ENCODE data around the gene VPS37B.
"Not testable (repeated sequence)": the region's sequence is repeated elsewhere in the genome, so short reads cannot be mapped to it uniquely, and the experiment has no call there.

VPS37B gene

DNA sequence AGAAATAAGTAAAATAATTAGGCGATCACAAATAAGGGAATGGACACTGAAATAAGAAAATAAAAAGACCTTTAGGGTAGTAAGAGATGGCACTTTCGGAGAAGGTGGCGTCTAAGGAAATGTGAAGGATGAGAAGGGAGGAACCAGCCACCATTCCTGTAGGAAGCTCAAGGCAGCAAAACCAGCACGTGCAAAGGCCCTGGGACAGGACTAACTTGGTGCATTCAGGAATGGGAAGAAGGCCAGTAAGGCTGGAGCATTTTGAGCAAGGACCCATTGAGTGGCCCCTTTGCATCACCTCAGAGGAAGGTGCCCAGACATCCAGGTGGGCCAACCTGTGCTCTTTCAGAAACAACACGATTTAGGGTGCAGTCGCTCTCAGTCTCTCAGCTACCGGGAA lies 738 bp upstream of the VPS37B start:
- H2AFZ ChIP-seq (ENCODE audit: low read depth, low read length) = no peak overlapping the region
- H3K4me3 ChIP-seq (ENCODE audit: low read length) = no peak overlapping the region
- H3K27me3 ChIP-seq (ENCODE audit: insufficient read depth, low read length) = no peaks in the 10 kb centered on the region

DNA sequence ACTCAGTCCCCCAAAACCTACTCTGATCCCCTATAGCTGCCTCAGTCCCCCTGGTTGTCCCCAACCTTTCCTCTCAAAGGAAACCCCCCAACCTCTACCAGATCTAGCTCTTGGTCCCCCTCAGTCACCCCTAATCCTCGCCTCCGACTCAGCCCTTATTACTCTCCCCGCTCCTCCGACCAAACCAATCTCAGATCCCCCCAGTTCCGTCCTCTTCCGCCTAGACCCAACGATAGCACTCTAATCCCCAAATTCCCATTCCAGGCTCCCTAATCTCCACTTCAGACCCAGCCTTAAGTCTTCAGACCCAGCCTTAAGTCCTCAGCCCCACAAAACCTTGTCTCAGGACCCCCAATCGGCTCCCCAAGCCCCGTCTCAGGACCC lies 612 bp downstream of the VPS37B start:
- H3K9me3 ChIP-seq (ENCODE audit: low read length) = no peaks in the 10 kb centered on the region

More for the DNA sequence above, 738 bp upstream of the VPS37B start:
- H3K9me3 ChIP-seq (ENCODE audit: low read length) = no peaks in the 10 kb centered on the region
- H3K36me3 ChIP-seq (ENCODE audit: insufficient read depth, low read length) = no peaks in the 10 kb centered on the region
- H3K4me1 ChIP-seq (ENCODE audit: insufficient read depth, low read length) = peaks cover 41% of the 10 kb centered on the region

DNA sequence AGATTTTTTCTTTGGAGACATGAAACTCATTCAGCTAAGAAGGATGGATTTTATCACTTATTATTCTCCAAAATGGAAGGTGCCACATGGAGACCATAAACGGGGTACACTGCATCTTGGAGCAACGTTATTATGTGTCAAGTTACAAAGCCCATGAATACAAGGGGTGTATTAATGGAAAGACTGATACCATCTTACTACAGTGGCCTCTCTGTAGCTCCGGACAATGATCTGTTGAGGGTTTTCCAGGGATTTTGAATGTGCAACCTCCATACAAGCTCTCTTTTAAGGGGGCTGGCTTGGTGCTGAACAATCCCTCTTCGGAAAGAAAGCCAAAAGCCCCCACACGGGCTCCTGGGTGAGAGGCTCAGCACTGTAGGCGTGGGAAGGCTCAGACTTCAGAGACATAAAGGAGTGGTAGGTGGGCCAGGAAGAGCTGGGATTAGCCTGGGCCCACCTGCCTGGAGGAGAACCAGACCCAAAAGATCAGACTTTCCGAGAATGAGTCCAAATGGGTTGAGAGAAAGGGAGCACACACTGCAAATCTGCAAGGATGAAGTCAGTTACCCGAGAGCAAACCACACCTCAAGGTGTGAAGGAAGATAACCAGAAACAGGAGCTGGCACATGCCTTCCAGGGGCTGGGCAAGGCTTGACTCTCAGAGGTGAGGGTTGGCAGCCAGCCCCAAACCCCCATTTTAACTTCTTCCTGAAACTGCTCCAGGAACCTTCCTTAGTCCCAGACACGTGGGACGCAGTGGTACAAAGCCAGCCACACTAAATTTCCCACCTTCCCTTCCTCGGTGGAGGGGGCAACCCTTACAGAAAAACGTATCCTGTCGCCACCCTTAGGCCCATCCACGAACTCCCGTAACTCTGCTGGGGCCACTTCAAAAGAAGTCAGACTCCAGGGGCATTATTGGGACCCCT lies 1.5 kb downstream of the VPS37B start:
- Histone ChIP-seq H2AFZ (ENCODE audit: low read depth, low read length) (no peak overlapping the region), H3K4me3 (ENCODE audit: low read length) (peak overlapping the region; percentile 100), H3K4me1 (ENCODE audit: insufficient read depth, low read length) (peaks cover 62% of the 10 kb centered on the region), H3K9me3 (ENCODE audit: low read length) (no peaks in the 10 kb centered on the region), H3K36me3 (ENCODE audit: insufficient read depth, low read length) (no peaks in the 10 kb centered on the region), H3K27me3 (ENCODE audit: insufficient read depth, low read length) (no peaks in the 10 kb centered on the region)

More for the DNA sequence above, 612 bp downstream of the VPS37B start:
- Histone ChIP-seq H3K4me1 (ENCODE audit: insufficient read depth, low read length) (peaks cover 55% of the 10 kb centered on the region), H2AFZ (ENCODE audit: low read depth, low read length) (peak overlapping the region; percentile 64), H3K36me3 (ENCODE audit: insufficient read depth, low read length) (no peaks in the 10 kb centered on the region), H3K4me3 (ENCODE audit: low read length) (peak overlapping the region; percentile 100), H3K27me3 (ENCODE audit: insufficient read depth, low read length) (no peaks in the 10 kb centered on the region)

DNA sequence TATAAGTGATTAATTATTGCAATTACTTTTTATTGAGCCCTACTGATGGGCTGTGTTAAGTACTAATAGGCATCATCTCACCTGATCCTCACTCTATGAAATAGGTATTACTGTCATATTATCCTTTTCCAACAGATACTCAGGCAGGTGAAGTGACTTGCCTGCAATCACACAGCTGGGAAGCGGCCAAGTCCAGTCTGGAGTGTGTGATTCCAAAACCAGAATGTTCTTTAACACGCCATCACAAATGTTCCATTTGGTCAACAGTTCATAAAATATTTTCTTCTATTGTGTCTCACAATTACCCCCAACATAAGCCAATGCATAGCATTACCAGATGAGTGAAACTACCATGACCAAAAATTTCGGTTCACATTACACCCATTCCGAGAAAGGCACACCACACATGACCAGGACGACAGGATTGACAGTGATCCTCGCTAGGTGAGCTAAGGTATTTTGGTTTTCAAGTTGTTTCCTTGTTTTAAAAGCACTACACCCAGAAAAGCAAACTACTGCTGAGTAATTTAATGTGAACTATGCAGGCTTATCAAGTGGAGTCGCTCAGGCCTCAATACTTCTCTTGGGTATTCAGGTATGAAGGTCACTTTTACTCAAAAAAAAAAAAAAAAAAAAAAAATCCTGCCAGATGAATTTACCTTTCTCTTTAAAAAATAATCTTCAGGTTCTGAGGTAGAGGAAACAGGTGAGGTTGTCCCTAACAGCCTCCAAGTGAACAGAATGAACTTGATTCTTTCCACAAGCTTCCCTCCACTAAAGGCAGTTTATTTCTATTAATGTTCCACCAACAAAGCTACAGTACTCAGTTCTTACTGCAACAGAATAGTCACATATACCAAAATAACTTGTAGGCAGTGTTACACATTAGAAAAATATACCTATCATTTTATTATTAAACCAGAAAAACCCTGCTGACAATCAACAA lies 2.4 kb downstream of the VPS37B start:
- Histone ChIP-seq H3K9me3 (ENCODE audit: low read length) (no peaks in the 10 kb centered on the region), H3K36me3 (ENCODE audit: insufficient read depth, low read length) (no peaks in the 10 kb centered on the region), H3K4me3 (ENCODE audit: low read length) (peak overlapping the region; percentile 100), H3K27me3 (ENCODE audit: insufficient read depth, low read length) (no peaks in the 10 kb centered on the region), H3K4me1 (ENCODE audit: insufficient read depth, low read length) (peaks cover 62% of the 10 kb centered on the region), H2AFZ (ENCODE audit: low read depth, low read length) (no peak overlapping the region)

DNA sequence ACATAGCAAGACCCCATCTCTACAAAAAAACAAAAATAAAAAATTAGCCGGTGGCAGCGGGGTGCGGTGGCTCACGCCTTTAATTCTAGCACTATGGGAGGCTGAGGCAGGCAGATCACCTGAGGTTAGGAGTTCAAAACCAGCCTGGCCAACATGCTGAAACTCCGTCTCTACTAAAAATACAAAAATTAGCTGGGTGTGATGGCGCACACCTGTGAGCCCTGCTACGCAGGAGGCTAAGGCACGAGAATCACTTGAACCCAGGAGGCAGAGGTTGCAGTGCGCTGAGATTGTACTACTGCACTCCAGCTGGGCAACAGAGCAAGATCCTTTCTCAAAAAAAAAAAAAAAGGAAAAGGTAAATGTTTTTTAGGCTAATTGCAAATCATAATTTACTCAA lies 3.2 kb downstream of the VPS37B start:
- not testable (repeated sequence) for H3K9me3 ChIP-seq (ENCODE audit: low read length); H3K4me3 ChIP-seq (ENCODE audit: low read length); H3K36me3 ChIP-seq (ENCODE audit: insufficient read depth, low read length); H3K27me3 ChIP-seq (ENCODE audit: insufficient read depth, low read length); H2AFZ ChIP-seq (ENCODE audit: low read depth, low read length)
- H3K4me1 ChIP-seq (ENCODE audit: insufficient read depth, low read length) = peaks cover 64% of the 10 kb centered on the region

DNA sequence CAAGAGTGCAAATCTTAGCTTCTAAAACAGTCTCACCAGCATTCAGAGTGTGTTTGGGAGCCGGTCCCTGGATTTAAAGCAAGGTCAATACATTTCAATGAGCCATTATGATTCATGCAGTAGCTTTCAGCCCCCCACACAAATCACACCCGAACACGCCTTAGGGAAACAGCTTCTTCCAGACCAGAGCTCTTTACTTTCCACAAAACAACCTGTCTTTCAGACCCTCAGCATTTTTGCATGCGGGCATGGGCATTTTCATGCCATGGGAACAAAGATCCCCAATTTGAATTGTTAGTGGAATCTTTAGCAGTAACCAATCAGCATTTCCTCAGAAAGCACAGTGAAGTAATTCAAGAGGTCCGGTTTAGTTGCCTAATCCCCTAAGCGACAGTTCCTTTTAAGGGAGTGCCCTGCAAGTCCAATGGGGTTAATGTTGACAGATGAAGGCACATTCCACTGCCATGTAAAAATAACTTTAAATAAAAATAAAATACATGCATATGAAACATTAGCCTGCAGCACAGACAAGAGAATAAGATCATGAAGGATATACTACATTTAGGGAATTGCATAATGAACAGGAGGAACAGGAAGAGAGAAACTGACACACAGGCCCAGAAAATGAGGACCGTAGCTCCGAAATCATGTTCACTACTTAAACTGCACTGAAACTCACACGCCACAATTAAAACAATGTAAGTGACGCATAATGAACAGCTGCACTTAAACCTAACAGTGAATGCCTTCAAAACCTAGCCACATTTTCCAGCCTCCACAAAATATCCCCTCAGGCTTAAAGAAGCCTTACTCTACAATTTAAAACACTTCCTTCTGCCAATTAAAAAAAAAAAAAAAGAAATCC lies 4.0 kb downstream of the VPS37B start:
- no peaks in the 10 kb centered on the region for H3K9me3 ChIP-seq (ENCODE audit: low read length)
- H3K36me3 ChIP-seq (ENCODE audit: insufficient read depth, low read length) = no peaks in the 10 kb centered on the region
- peaks cover 73% of the 10 kb centered on the region for H3K4me1 ChIP-seq (ENCODE audit: insufficient read depth, low read length)
- no peaks in the 10 kb centered on the region for H3K27me3 ChIP-seq (ENCODE audit: insufficient read depth, low read length)
- H2AFZ ChIP-seq (ENCODE audit: low read depth, low read length) = no peak overlapping the region
- H3K4me3 ChIP-seq (ENCODE audit: low read length) = peak overlapping the region; percentile 32

DNA sequence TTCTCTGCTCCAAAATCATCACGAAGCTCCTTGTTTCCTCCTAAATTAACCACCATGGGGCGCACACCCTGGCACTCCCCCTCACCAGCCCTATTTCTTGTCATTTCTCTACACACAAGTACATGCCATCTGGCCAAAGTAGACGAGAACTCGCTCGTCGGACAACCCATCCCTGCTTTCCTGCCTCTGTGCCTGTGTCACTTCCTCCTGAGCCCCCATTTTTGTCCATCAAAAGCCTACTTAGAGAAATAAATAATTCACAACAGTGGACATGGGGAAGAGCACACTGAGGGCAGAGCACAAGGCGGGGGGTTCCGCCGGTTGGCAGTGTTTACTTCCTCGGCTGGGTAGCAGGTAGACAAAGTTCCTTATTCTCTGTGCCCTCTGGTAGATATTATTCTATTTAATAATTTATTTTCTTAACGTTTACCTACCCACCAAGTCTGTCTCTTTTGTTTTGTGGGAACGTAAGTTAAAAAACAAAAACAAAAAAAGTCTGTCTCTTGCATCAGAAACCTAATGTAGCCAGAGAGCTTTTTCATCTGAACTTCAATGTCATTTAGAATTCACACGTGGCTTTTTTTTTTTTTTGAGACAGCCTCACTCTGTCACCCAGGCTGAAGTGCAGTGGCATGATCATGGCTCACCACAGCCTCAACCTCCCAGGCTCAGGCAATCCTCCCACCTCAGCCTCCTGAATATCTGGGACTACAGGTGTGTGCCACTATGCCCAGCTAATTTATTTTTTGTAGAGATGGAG lies 6.0 kb downstream of the VPS37B start:
- Histone ChIP-seq H3K9me3 (ENCODE audit: low read length) (no peaks in the 10 kb centered on the region), H3K4me1 (ENCODE audit: insufficient read depth, low read length) (peaks cover 73% of the 10 kb centered on the region), H3K36me3 (ENCODE audit: insufficient read depth, low read length) (no peaks in the 10 kb centered on the region), H3K4me3 (ENCODE audit: low read length) (no peak overlapping the region), H2AFZ (ENCODE audit: low read depth, low read length) (no peak overlapping the region), H3K27me3 (ENCODE audit: insufficient read depth, low read length) (no peaks in the 10 kb centered on the region)

DNA sequence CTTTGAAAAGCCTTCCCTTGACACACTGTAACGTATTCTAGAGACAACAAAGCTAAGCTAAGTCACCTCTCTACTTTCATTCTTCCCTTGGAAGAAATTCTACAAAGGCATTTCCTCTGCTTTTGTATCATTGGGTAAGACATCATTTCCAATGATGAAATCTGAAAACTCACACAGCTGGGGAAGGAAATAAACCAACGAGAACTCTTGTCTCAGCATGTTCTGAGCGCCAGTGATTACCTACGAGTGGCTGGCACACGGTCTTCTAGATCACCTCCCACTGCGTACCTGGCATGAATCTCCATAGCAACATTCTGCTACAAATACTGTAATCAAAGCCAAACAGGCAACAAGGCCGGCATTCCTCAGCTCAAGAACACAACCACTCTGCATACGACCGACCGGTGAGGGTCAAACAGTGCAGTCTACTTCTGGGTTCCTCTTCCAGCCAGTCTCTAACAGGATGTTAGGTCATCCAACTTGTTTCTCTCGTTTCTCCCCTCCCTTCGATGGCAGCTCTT lies 7.6 kb downstream of the VPS37B start:
- H3K36me3 ChIP-seq (ENCODE audit: insufficient read depth, low read length) = no peaks in the 10 kb centered on the region
- no peaks in the 10 kb centered on the region for H3K27me3 ChIP-seq (ENCODE audit: insufficient read depth, low read length)
- H3K4me1 ChIP-seq (ENCODE audit: insufficient read depth, low read length) = peaks cover 58% of the 10 kb centered on the region
- no peaks in the 10 kb centered on the region for H3K9me3 ChIP-seq (ENCODE audit: low read length)
- no peak overlapping the region for H3K4me3 ChIP-seq (ENCODE audit: low read length)
- H2AFZ ChIP-seq (ENCODE audit: low read depth, low read length) = no peak overlapping the region

DNA sequence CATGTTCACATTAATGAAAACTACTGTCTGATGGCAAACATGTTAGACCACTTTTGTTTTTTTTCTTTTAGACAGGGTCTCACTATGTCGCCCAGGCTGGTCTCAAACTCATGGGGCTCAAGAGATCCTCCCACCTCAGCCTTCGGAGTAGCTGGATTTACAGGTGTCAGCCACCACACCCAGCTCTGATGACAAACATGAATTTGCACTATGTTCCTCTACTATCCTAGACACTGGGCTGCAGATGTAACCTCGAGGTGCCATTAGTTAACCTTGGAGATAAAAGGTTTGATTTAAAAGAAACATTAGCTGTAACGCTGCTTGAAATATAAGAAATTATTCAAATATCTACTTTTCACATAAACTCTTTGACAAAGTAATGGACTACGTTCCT lies 8.1 kb downstream of the VPS37B start:
- Histone ChIP-seq H3K4me3 (ENCODE audit: low read length) (no peak overlapping the region), H3K27me3 (ENCODE audit: insufficient read depth, low read length) (no peaks in the 10 kb centered on the region), H3K4me1 (ENCODE audit: insufficient read depth, low read length) (peaks cover 58% of the 10 kb centered on the region), H3K36me3 (ENCODE audit: insufficient read depth, low read length) (no peaks in the 10 kb centered on the region), H3K9me3 (ENCODE audit: low read length) (no peaks in the 10 kb centered on the region), H2AFZ (ENCODE audit: low read depth, low read length) (no peak overlapping the region)

DNA sequence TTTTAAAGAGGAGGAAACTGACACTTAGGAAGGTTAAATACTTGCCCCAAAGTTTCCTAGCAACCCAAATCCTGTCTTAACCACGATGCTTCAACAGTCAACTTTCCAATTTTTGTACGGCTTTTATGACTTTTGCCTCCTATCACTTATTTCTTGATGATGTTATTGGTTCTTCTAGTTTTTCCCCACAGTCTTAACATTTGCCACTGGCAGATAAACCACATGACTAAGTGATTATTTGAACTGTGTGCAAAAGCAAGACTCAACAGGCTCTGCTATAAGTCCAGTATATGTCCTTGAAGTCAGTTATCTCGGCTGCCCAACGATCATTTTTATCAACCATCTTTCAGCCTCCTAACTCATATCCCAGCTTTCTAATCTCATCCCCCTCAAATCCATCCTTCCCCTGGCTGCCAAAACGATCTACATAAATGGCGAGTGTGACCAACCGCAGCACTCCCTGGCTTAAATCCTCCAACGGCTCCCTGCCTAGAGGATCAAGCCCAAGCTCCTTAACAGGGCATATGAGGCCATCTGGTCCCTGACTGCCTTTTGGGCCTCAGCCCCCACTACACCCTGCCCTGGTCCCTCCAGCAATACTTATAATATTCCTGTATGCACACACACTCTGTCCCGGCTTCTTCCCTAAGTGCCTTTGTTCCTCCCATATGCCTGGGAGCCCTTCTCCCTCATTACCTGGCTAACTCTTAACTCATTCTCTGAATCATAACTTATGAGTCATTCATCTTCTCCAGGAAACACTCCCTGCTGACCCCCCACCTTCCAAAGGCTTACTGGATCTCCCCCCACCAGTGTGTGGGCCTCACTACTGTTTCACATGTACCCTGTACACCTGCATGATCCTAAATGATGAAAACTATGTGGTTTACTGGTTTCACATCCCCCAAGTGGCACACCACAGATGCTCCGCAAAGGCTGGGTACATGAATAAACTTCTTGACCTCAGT lies 8.8 kb downstream of the VPS37B start:
- Histone ChIP-seq H2AFZ (ENCODE audit: low read depth, low read length) (no peak overlapping the region), H3K4me1 (ENCODE audit: insufficient read depth, low read length) (peaks cover 52% of the 10 kb centered on the region), H3K9me3 (ENCODE audit: low read length) (no peaks in the 10 kb centered on the region), H3K36me3 (ENCODE audit: insufficient read depth, low read length) (no peaks in the 10 kb centered on the region), H3K4me3 (ENCODE audit: low read length) (no peak overlapping the region), H3K27me3 (ENCODE audit: insufficient read depth, low read length) (no peaks in the 10 kb centered on the region)

DNA sequence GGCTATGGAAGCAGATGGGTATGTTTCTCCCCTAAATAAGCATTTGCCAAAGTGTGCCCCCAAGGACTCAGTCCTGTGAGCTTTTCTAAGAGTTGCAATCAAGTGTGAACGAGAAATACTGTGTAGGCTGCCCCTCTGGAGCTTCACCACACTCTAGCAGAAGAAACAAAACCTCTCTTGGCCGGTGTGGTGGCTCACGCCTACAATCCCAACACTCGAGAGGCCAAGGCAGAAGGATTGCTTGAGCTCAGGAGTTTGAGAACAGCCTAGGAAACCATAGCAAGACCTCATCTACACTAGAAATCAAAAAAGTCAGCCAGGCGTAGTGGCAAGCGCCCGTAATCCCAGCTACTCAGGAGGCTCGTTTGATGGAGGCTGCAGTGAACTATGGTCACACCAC lies 9.8 kb downstream of the VPS37B start:
- Histone ChIP-seq H2AFZ (ENCODE audit: low read depth, low read length) (no peak overlapping the region), H3K4me3 (ENCODE audit: low read length) (no peak overlapping the region), H3K9me3 (ENCODE audit: low read length) (no peaks in the 10 kb centered on the region), H3K27me3 (ENCODE audit: insufficient read depth, low read length) (no peaks in the 10 kb centered on the region), H3K36me3 (ENCODE audit: insufficient read depth, low read length) (no peaks in the 10 kb centered on the region), H3K4me1 (ENCODE audit: insufficient read depth, low read length) (peaks cover 46% of the 10 kb centered on the region)
